Activated CD8-positive, alpha-beta T cell treated with anti-CD3 and anti-CD28 coated beads for 36 hours (primary cell): ENCODE results near the gene ABLIM1. TPM values are rescaled to one million over a fixed set of nuclear protein-coding genes. Genes with fewer than 3 reads are reported as not detected.

Experiments used
- ATAC-seq: fragments of 200-7000 bp; cut with Tn5 transposase; one replicate; pipeline ENCODE4 v1.10.0; 2021; ENCODE audit warnings: mild to moderate bottlenecking, moderate library complexity
- CTCF ChIA-PET: fragments of 350-600 bp; sonication (Branson Sonifier 250); formaldehyde crosslinking; loops from one replicate; lab custom pipeline; 2021; ENCODE audit warnings: antibody characterized with exemption; lab: Charles Lee
- POLR2A ChIA-PET: fragments of 350-600 bp; sonication (Branson Sonifier 250); formaldehyde crosslinking; loops from one replicate; lab custom pipeline; 2021; ENCODE audit warnings: antibody characterized with exemption; lab: Charles Lee
- DNase-seq: peaks from one replicate; pipeline ENCODE4 v3.0.0-alpha.2; 2020
- H3K27ac Mint-ChIP-seq: one replicate; pipeline ENCODE4 v1.8.0; 2021; ENCODE audit warnings: mild to moderate bottlenecking, mixed read lengths
- H3K27me3 Mint-ChIP-seq: one replicate; pipeline ENCODE4 v1.8.0; 2021; ENCODE audit warnings: mixed read lengths
- H3K36me3 Mint-ChIP-seq: one replicate; pipeline ENCODE4 v1.8.0; 2021; ENCODE audit warnings: low read depth, mixed read lengths
- H3K4me1 Mint-ChIP-seq: one replicate; pipeline ENCODE4 v1.8.0; 2021; ENCODE audit warnings: low read depth, mixed read lengths
- H3K4me3 Mint-ChIP-seq: one replicate; pipeline ENCODE4 v1.8.0; 2021; ENCODE audit warnings: mild to moderate bottlenecking, moderate library complexity, mixed read lengths
- H3K9me3 Mint-ChIP-seq: one replicate; pipeline ENCODE4 v1.8.0; 2021; ENCODE audit warnings: mixed read lengths
- intact Hi-C: fragments of 100-400 bp; cut with micrococcal nuclease; formaldehyde crosslinking; loops from one replicate; pipeline ENCODE4 v1.10.0; 2022
- total RNA-seq, 2 experiments: library from RNA; stranded (reverse); gene quantifications; one replicate each; pipeline ENCODE4 v1.2.3, GENCODE V29; 2021
- TF ChIP-seq, protein P1 (sequence below): fragments of 200-600 bp; IDR thresholded peaks from one replicate; pipeline ENCODE4 v1.8.0; 2022; ENCODE audit warnings: antibody characterized with exemption, mild to moderate bottlenecking

ABLIM1 gene
- total RNA-seq, 2 experiments from 2014 or later: 148 to 155 TPM

DNA sequence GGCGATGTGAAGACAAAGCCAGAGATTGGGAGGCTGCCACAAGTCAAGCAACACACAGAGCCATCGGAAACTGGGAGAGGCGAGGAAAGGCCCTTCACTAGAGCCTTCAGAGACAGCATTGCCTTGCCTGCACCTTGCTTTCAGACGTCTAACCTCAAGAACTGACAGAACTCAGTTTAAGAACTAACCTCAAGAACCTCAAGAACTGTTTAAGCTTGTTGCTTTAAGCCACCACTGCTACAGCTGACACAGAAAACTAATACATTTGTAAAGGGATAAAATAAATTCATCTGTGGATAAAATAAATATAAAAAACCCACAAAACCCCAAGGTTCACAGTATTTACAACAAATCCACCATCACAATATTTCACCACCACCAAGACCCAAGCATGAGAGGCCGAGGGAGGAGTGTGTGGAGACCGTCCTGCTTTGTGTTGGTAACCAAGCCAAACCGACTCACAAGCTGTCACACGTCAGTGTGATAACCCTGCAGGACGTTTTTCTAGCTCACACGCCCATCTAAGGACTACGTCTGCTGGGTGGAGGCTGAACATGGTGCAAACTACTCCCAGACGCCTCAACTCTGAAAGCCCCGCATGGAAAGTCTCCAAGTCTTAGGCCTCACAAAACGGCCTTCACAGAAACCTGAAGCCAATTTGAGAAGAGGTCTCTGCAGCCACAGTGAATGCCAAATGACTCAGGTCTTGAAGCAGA, 116.8 kb downstream of the ABLIM1 start:
- ATAC-seq (peak; percentile 83), DNase-seq (peak; percentile 89)
- CTCF ChIA-PET: interaction anchor here (0.8 to 21.0 kb wide), 8 partner anchors 8 to 281 kb away, joined by 3 to 252 read pairs (median 10); partner anchors contain the start of gene FHIP2A
- H3K27ac Mint-ChIP-seq: peak overlapping the region; percentile 100
- peaks cover 87% of the 10 kb centered on the region for H3K4me1 Mint-ChIP-seq
- H3K27me3 Mint-ChIP-seq: no peaks in the 10 kb centered on the region
- H3K36me3 Mint-ChIP-seq: peaks cover 2% of the 10 kb centered on the region
- POLR2A ChIA-PET: interaction anchor here (0.6 to 11.1 kb wide), 10 partner anchors 11 to 281 kb away, joined by 3 to 251 read pairs (median 3); partner anchors contain the start of gene FHIP2A
- peak overlapping the region; percentile 70 for H3K4me3 Mint-ChIP-seq
- no peaks in the 10 kb centered on the region for H3K9me3 Mint-ChIP-seq
- intact Hi-C loops: loop anchor here (1.0 to 10.0 kb wide), 4 partner anchors 15 to 384 kb away; partner anchors contain the start of genes CCDC186 and TDRD1
- TF ChIP-seq, protein P1, sequence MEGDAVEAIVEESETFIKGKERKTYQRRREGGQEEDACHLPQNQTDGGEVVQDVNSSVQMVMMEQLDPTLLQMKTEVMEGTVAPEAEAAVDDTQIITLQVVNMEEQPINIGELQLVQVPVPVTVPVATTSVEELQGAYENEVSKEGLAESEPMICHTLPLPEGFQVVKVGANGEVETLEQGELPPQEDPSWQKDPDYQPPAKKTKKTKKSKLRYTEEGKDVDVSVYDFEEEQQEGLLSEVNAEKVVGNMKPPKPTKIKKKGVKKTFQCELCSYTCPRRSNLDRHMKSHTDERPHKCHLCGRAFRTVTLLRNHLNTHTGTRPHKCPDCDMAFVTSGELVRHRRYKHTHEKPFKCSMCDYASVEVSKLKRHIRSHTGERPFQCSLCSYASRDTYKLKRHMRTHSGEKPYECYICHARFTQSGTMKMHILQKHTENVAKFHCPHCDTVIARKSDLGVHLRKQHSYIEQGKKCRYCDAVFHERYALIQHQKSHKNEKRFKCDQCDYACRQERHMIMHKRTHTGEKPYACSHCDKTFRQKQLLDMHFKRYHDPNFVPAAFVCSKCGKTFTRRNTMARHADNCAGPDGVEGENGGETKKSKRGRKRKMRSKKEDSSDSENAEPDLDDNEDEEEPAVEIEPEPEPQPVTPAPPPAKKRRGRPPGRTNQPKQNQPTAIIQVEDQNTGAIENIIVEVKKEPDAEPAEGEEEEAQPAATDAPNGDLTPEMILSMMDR: no peak

GRCh38 chr10:114540236-114540635, 117.8 kb downstream of the ABLIM1 start:
- peaks cover 80% of the 10 kb centered on the region for H3K4me1 Mint-ChIP-seq
- H3K9me3 Mint-ChIP-seq: no peaks in the 10 kb centered on the region
- DNase-seq (no peak), ATAC-seq (no peak)
- peaks cover 2% of the 10 kb centered on the region for H3K36me3 Mint-ChIP-seq
- CTCF ChIA-PET: interaction anchor here (1.0 to 21.0 kb wide), 7 partner anchors 8 to 282 kb away, joined by 3 to 252 read pairs (median 7); partner anchors contain the start of gene FHIP2A
- peak overlapping the region; percentile 100 for H3K27ac Mint-ChIP-seq
- POLR2A ChIA-PET: interaction anchor here (0.6 to 11.1 kb wide), 5 partner anchors 10 to 160 kb away, joined by 3 to 251 read pairs (median 8); no protein-coding TSS in a partner anchor
- H3K4me3 Mint-ChIP-seq: peak overlapping the region; percentile 70
- TF ChIP-seq, protein P1: no peak
- intact Hi-C loops: loop anchor here (5.0 to 10.0 kb wide), 3 partner anchors 48 to 385 kb away; partner anchors contain the start of genes CCDC186 and TDRD1
- no peaks in the 10 kb centered on the region for H3K27me3 Mint-ChIP-seq

DNA sequence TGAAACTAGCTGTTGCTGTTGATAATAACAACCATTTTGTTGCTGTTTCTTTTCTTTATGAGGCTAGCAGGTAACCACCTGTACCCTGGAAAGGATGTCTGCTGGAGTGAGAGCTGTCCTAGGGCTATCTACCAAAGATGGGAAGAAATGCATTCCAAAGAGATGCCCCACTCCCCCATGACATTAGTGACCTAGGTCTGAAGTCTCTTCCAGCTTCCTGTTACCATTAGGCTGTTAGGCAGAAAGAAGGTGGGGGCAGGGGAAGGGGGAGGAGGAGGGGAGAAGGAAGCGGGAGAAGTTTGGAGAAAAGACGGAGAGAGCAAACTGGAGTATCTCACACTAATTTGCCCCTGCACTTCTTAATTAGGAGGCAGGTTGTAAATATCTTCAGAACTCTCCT, 118.5 kb downstream of the ABLIM1 start:
- Mint-ChIP-seq H3K4me1 (peaks cover 76% of the 10 kb centered on the region), H3K4me3 (peak overlapping the region; percentile 70), H3K27me3 (no peaks in the 10 kb centered on the region), H3K36me3 (peaks cover 2% of the 10 kb centered on the region), H3K27ac (peak overlapping the region; percentile 100), H3K9me3 (no peaks in the 10 kb centered on the region)
- intact Hi-C loops: loop anchor here (5.0 to 10.0 kb wide), 3 partner anchors 47 to 385 kb away; partner anchors contain the start of genes CCDC186 and TDRD1
- ChIA-PET CTCF (interaction anchor here (1.0 to 21.0 kb wide), 7 partner anchors 9 to 236 kb away, joined by 3 to 252 read pairs (median 5); no protein-coding TSS in a partner anchor), POLR2A (interaction anchor here (0.6 to 11.1 kb wide), 6 partner anchors 9 to 160 kb away, joined by 3 to 251 read pairs (median 6); no protein-coding TSS in a partner anchor)
- no peak for DNase-seq
- no peak for ATAC-seq
- TF ChIP-seq, protein P1: no peak

DNA sequence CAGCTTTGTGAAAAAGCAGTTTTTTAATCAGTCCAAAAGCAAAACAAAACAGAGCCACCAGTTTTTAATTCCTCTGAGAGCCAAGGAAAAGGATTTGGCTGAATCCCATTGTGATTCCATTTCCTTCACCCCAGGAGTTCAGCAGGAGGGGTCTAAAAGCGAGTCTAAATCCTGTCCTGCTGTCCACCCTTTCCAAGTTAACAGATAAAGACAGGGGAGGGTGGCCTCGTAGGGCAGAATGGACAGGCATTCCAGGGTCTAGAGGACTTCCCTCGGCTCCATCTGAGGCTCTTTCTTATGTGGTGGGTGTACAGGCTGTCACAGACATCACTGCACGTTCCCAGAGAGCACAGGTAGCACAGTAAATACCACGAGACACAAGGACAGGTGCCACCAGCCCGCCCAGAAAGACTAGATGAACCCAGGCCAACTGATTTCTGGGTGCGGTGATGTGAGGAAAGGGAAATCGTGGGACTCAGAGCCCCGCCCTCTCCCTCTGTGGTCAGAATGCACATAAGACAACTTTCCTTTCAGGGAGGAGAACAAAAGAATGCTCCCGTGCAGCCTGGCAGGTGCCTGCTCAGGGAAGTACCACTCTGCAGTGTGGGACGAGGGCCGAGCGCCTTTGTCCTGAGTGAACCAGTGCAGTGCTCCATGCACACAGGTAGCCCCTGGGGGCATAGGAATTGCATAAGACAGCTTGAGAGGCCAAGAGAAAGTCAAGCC, 119.7 kb downstream of the ABLIM1 start:
- H3K9me3 Mint-ChIP-seq: no peaks in the 10 kb centered on the region
- ATAC-seq (peak; percentile 14), DNase-seq (peak; percentile 84)
- H3K4me3 Mint-ChIP-seq: peak overlapping the region; percentile 70
- H3K27ac Mint-ChIP-seq: peak overlapping the region; percentile 100
- ChIA-PET POLR2A (interaction anchor here (0.8 to 11.1 kb wide), 6 partner anchors 13 to 399 kb away, joined by 3 to 251 read pairs (median 12); partner anchors contain the start of gene TRUB1), CTCF (interaction anchor here (1.4 to 21.0 kb wide), 2 partner anchors 18 to 67 kb away, joined by 3 to 252 read pairs; no protein-coding TSS in a partner anchor)
- H3K36me3 Mint-ChIP-seq: peaks cover 2% of the 10 kb centered on the region
- no peaks in the 10 kb centered on the region for H3K27me3 Mint-ChIP-seq
- intact Hi-C loops: no loop called here
- TF ChIP-seq, protein P1: no peak
- H3K4me1 Mint-ChIP-seq: peaks cover 65% of the 10 kb centered on the region
